HEK293T (cell line): ENCODE measurements around the gene GOLGA7B.

ENCODE experiments used
- BHLHE40 ChIP-seq: fragments of 450-650 bp; IDR thresholded peaks from 2 replicates; pipeline ENCODE4 v1.6.1; 2016; ENCODE audit warnings: mild to moderate bottlenecking, moderate library complexity, borderline replicate concordance
- NFRKB ChIP-seq: fragments of 450-650 bp; IDR thresholded peaks from 2 replicates; pipeline ENCODE4 v1.6.1; 2016; ENCODE audit warnings: mild to moderate bottlenecking, moderate library complexity

DNA sequence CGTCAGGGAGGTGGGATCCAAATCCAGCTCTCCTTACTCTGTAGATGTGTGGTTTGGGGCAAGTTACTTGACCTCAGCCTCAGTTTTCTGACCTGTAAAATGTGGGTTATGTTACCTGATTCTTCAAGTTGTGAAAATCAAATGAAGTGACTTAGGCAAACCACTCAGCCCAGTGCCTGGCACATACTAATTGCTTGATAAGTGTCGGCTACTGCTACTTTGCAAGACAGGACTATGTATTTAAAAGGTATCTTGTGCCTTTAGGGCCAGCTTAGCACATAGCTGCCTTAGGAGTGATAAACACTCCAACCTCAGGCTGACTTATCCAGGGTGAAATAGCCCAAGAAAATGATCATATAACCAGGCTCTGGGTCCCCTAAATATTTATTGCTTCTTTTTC, 42.9 kb downstream of the GOLGA7B start:
- TF ChIP-seq BHLHE40 (no peak), NFRKB (no peak)
